Suprapubic skin (tissue), 3 donors: ENCODE results near the gene TRNAU1AP.

Experiments used
- POLR2AphosphoS5 ChIP-seq, 3 donors: sonication (generic); formaldehyde crosslinking; IDR thresholded peaks; one replicate each; pipeline ENCODE4 v1.6.1; 2017; ENCODE audit warnings: antibody characterized with exemption in 3 of 3
- TF ChIP-seq, protein P1 (sequence below), 2 donors: fragments of 200-600 bp in 1 of 2; fragments of 450-650 bp in 1 of 2; sonication (generic) in 1 of 2; IDR thresholded peaks; one replicate each; pipeline ENCODE4 v1.5.1; 2016 to 2019; ENCODE audit warnings: antibody characterized with exemption in 2 of 2, mild to moderate bottlenecking in 1 of 2, moderate library complexity in 1 of 2

DNA sequence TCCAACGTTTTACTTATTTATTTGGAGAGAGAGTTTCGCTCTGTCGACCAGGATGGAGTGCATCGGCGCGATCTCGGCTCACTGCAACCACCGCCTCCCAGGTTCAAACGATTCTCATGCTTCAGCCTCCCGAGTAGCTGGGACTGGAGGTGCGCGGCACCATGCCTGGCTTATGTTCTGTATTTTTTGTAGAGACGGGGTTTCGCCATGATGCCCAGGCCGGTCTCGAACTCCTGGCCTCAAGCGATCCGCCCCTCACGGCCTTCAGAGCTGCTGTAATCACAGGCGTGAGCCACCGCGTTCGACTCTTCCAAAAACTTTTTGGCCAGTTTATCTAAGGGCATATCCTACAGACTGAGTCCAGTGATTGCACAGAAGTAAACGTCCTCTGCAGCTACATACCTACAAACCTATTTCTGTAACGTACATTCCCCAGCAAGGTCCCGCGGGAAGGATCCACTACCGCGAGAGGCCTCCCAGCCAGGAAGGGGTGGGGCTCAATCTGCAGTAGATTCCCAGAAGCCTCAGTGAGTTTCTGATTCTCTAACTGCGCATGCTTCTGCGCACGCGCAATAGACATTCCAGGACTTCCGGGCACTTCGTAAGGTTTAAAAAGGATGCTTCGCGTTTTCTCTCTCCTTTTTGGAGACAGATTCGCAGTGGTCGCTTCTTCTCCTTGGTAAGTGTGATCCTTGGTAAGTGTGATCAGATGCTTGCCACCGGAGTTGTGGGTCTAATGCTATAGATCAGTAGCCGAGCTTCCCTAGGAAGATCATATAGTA is 47.3 kb upstream of the TRNAU1AP start, which contains the start of gene RCC1:
- TF ChIP-seq, protein P1, sequence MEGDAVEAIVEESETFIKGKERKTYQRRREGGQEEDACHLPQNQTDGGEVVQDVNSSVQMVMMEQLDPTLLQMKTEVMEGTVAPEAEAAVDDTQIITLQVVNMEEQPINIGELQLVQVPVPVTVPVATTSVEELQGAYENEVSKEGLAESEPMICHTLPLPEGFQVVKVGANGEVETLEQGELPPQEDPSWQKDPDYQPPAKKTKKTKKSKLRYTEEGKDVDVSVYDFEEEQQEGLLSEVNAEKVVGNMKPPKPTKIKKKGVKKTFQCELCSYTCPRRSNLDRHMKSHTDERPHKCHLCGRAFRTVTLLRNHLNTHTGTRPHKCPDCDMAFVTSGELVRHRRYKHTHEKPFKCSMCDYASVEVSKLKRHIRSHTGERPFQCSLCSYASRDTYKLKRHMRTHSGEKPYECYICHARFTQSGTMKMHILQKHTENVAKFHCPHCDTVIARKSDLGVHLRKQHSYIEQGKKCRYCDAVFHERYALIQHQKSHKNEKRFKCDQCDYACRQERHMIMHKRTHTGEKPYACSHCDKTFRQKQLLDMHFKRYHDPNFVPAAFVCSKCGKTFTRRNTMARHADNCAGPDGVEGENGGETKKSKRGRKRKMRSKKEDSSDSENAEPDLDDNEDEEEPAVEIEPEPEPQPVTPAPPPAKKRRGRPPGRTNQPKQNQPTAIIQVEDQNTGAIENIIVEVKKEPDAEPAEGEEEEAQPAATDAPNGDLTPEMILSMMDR (IDR thresholded peaks at IDR 0.05): no peak
- peak; percentile 88 to 93 (median 93) for TF ChIP-seq POLR2AphosphoS5 (IDR thresholded peaks at IDR 0.05)
